NK-92 (cell line): ENCODE results near the gene UGT2A1.
"Not testable (repeated sequence)": the region's sequence is repeated elsewhere in the genome, so short reads cannot be mapped to it uniquely, and the experiment has no call there.

Source experiments
- DNase-seq: peaks from one replicate; lab custom pipeline; 2025; ENCODE audit not compliant: unreplicated experiment; lab: John Stamatoyannopoulos, UW

Gene UGT2A1

GRCh38 chr4:69653147-69653546, at the start of gene UGT2A1:
UGT2A1 (minus strand) TSS chr4:69653247; CDS start chr4:69647644, 5,603 bp downstream.
- DNase-seq: no peak

- DNase-seq: no peak
Measured at GRCh38 chr4:69702201-69702600, 49.2 kb upstream of the UGT2A1 start.

GRCh38 chr4:69701696-69702095, 48.6 kb upstream of the UGT2A1 start:
- no peak for DNase-seq

GRCh38 chr4:69697536-69698242, 44.6 kb upstream of the UGT2A1 start:
- no peak for DNase-seq

GRCh38 chr4:69689599-69689998, 36.6 kb upstream of the UGT2A1 start:
- no peak for DNase-seq

GRCh38 chr4:69684804-69685203, 31.8 kb upstream of the UGT2A1 start:
- no peak for DNase-seq

- no peak for DNase-seq
Measured at GRCh38 chr4:69668680-69669079, 15.6 kb upstream of the UGT2A1 start.

GRCh38 chr4:69664009-69664408, 11.0 kb upstream of the UGT2A1 start:
- DNase-seq: not testable (repeated sequence)

GRCh38 chr4:69661130-69661803, 8.2 kb upstream of the UGT2A1 start:
- not testable (repeated sequence) for DNase-seq

GRCh38 chr4:69658133-69658532, 5.1 kb upstream of the UGT2A1 start:
- DNase-seq: no peak

- no peak for DNase-seq
Measured at GRCh38 chr4:69656653-69657158, 3.7 kb upstream of the UGT2A1 start.

- no peak for DNase-seq
Measured at GRCh38 chr4:69650872-69651271, 2.2 kb downstream of the UGT2A1 start.

GRCh38 chr4:69649629-69650028, 3.4 kb downstream of the UGT2A1 start:
- DNase-seq: no peak

- no peak for DNase-seq
Measured at GRCh38 chr4:69649207-69649606, 3.8 kb downstream of the UGT2A1 start.

GRCh38 chr4:69642961-69643360, 10.1 kb downstream of the UGT2A1 start:
- no peak for DNase-seq

GRCh38 chr4:69640289-69640688, 12.8 kb downstream of the UGT2A1 start:
- no peak for DNase-seq

GRCh38 chr4:69639542-69639941, 13.5 kb downstream of the UGT2A1 start, which contains the start of gene UGT2A2:
UGT2A2 (minus strand) TSS chr4:69639642; CDS start chr4:69639640, 2 bp downstream.
- DNase-seq: no peak

- no peak for DNase-seq
Measured at GRCh38 chr4:69617083-69617694, 35.9 kb downstream of the UGT2A1 start.

- DNase-seq: no peak
Measured at GRCh38 chr4:69610484-69610883, 42.6 kb downstream of the UGT2A1 start.

GRCh38 chr4:69601065-69601464, 52.0 kb downstream of the UGT2A1 start:
- DNase-seq: no peak

- no peak for DNase-seq
Measured at GRCh38 chr4:69600013-69600412, 53.0 kb downstream of the UGT2A1 start.

- DNase-seq: no peak
Measured at GRCh38 chr4:69594382-69594781, 58.7 kb downstream of the UGT2A1 start.
